Measurements from ENCODE around the gene PECR. TPM values are rescaled to one million over a fixed set of nuclear protein-coding genes. Genes with fewer than 3 reads are reported as not detected.

The PECR gene
- total RNA-seq, 1 experiment from 2014 or later: 13.9 TPM

DNA sequence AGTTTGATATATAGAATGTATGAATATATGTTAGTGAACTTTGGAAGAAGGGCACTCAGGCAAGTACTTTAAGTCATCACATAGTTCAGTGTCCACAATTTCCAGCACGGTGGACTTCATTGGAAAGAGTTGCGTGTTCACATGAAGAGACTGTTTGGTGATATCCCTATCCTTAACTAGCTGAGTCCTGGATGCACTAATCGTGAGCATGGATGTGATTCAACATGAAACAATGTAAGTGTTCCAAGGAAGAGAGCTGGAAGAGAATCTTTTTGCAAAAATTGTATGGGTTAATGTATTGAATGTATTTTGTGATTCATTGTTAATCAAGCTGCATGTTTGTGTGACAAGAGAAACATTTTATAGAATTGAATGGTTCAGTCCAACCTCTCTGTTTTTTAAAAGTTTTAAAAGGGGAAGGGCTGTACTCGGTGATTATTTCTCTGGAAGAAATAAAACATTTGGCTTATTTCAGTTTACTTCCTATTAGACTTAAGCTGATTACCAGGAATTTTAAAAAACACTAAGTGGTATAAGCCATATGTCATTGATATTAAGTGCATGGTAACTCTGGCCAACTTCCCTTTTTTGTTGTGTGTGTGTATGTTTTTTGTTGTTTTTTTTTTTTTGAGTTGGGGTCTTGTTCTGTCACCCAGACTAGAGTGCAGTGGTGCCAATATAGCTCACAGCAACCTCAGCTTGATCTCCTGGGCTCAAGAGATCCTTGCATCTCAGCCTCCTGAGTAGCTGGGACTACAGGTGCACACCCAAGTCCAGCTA is 36.1 kb upstream of the PECR start:
- ChIA-PET CTCF (no interaction called here), POLR2A (no interaction called here)
- DNase-seq (ENCODE audit: low spot score) (no peak), ATAC-seq (no peak)
- TF ChIP-seq, protein P1, sequence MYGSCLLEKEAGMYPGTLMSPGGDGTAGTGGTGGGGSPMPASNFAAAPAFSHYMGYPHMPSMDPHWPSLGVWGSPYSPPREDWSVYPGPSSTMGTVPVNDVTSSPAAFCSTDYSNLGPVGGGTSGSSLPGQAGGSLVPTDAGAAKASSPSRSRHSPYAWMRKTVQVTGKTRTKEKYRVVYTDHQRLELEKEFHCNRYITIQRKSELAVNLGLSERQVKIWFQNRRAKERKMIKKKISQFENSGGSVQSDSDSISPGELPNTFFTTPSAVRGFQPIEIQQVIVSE (CRISPR knock-in tag; IDR thresholded peaks at IDR 0.05; ENCODE audit: borderline replicate concordance): no peak
- TF ChIP-seq NFYB (CRISPR knock-in tag; conservative IDR thresholded peaks at IDR 0.05; ENCODE audit: low read depth) (no peak), ELF4 (CRISPR knock-in tag; IDR thresholded peaks at IDR 0.05; ENCODE audit: low read depth) (no peak), ZNF532 (CRISPR knock-in tag; IDR thresholded peaks at IDR 0.05; ENCODE audit: borderline replicate concordance) (no peak), ZNF138 (CRISPR knock-in tag; conservative IDR thresholded peaks at IDR 0.05) (no peak), SOX15 (CRISPR knock-in tag; IDR thresholded peaks at IDR 0.05) (no peak), ZBTB43 (CRISPR knock-in tag; IDR thresholded peaks at IDR 0.05) (no peak), SP1 (CRISPR knock-in tag; conservative IDR thresholded peaks at IDR 0.05) (no peak), ZMAT4 (CRISPR knock-in tag; IDR thresholded peaks at IDR 0.05) (no peak), SMAD3 (CRISPR knock-in tag; IDR thresholded peaks at IDR 0.05; ENCODE audit: borderline replicate concordance) (no peak), ZNF416 (CRISPR knock-in tag; IDR thresholded peaks at IDR 0.05) (no peak)
- TF ChIP-seq, protein P2, sequence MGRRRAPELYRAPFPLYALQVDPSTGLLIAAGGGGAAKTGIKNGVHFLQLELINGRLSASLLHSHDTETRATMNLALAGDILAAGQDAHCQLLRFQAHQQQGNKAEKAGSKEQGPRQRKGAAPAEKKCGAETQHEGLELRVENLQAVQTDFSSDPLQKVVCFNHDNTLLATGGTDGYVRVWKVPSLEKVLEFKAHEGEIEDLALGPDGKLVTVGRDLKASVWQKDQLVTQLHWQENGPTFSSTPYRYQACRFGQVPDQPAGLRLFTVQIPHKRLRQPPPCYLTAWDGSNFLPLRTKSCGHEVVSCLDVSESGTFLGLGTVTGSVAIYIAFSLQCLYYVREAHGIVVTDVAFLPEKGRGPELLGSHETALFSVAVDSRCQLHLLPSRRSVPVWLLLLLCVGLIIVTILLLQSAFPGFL (CRISPR knock-in tag; IDR thresholded peaks at IDR 0.05; ENCODE audit: borderline replicate concordance): no peak
- TF ChIP-seq, protein P3, sequence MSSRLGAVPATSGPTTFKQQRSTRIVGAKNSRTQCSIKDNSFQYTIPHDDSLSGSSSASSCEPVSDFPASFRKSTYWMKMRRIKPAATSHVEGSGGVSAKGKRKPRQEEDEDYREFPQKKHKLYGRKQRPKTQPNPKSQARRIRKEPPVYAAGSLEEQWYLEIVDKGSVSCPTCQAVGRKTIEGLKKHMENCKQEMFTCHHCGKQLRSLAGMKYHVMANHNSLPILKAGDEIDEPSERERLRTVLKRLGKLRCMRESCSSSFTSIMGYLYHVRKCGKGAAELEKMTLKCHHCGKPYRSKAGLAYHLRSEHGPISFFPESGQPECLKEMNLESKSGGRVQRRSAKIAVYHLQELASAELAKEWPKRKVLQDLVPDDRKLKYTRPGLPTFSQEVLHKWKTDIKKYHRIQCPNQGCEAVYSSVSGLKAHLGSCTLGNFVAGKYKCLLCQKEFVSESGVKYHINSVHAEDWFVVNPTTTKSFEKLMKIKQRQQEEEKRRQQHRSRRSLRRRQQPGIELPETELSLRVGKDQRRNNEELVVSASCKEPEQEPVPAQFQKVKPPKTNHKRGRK (CRISPR knock-in tag; IDR thresholded peaks at IDR 0.05; ENCODE audit: borderline replicate concordance): no peak
- TF ChIP-seq, protein P4, sequence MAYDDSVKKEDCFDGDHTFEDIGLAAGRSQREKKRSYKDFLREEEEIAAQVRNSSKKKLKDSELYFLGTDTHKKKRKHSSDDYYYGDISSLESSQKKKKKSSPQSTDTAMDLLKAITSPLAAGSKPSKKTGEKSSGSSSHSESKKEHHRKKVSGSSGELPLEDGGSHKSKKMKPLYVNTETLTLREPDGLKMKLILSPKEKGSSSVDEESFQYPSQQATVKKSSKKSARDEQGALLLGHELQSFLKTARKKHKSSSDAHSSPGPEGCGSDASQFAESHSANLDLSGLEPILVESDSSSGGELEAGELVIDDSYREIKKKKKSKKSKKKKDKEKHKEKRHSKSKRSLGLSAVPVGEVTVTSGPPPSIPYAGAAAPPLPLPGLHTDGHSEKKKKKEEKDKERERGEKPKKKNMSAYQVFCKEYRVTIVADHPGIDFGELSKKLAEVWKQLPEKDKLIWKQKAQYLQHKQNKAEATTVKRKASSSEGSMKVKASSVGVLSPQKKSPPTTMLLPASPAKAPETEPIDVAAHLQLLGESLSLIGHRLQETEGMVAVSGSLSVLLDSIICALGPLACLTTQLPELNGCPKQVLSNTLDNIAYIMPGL (CRISPR knock-in tag; IDR thresholded peaks at IDR 0.05): no peak
- TF ChIP-seq, protein P5, sequence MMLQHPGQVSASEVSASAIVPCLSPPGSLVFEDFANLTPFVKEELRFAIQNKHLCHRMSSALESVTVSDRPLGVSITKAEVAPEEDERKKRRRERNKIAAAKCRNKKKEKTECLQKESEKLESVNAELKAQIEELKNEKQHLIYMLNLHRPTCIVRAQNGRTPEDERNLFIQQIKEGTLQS (CRISPR knock-in tag; conservative IDR thresholded peaks at IDR 0.05): no peak
- peaks cover 25% of the 10 kb centered on the region for H3K4me1 Mint-ChIP-seq
- H3K27ac Mint-ChIP-seq: peak overlapping the region; percentile 63
- no peaks in the 10 kb centered on the region for H3K27me3 Mint-ChIP-seq (ENCODE audit: low read depth)
- H3K9me3 Mint-ChIP-seq: no peaks in the 10 kb centered on the region
- no peak overlapping the region for H3K4me3 Mint-ChIP-seq
- H3K36me3 Mint-ChIP-seq: peaks cover 93% of the 10 kb centered on the region
